Measurements from ENCODE around the gene CCNF.

CCNF gene

DNA sequence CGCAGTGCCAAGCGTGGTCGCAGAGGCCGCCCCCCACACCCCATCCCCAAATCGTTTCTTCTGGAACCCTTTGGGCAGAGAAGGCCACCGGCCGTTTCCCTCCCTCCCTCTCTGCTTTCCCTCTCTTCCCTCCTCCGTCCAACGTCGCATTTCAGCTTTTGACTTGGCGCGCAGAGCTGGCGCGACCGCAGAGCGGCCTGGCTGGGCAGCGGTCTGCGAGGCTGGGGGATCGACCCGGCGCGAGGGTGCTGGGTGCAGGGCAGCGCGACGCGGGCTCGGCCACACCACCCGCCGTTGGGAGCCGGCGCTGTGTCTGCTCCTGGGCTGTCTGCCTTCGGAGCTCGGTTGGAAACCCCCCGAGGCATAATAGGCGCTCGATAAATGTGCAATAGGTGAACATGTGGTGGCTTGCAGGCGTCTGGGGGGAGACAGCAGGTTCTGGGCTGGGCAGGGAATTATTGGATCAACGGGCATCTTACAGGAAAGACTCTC is 39.0 kb downstream of the CCNF start:
- no peak for DNase-seq (ENCODE audit: low read depth, low spot score)
- no peak overlapping the region for H3K4me3 ChIP-seq (ENCODE audit: low read length)

DNA sequence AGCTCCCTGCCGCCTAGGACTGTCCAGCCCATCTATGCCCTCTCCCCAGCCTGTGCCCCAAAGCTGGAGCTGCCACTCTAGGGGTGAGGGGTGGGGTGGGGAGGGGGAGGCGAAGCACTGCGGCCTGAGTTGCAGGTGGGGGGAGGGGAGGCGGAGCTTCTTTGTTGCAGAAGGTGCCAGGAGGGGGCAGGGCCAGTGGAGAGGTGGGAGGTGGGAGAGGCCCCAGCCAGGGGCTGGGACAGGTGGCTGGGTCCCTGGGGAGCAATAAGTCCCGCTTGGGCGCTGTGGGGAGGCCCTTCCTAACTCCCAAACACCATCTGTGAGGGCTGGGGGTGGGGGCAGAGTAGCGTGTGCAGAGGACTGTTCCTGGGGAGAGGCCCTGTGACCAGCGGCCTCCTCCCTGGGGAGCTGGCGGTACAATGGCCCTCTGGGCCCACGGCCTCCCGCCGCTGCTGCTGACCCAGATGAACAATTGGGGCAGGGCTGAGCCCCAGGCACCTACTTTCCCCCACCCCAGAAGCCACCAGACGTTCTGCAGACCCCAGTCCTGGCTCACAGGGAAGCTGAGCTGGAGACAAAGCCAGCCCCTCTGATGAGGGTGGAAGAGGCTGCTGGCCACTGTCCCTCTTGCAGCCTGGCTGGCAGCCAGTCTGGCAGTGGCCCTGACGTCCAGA is 39.6 kb downstream of the CCNF start:
- no peak for DNase-seq (ENCODE audit: low read depth, low spot score)
- no peak overlapping the region for H3K4me3 ChIP-seq (ENCODE audit: low read length)

DNA sequence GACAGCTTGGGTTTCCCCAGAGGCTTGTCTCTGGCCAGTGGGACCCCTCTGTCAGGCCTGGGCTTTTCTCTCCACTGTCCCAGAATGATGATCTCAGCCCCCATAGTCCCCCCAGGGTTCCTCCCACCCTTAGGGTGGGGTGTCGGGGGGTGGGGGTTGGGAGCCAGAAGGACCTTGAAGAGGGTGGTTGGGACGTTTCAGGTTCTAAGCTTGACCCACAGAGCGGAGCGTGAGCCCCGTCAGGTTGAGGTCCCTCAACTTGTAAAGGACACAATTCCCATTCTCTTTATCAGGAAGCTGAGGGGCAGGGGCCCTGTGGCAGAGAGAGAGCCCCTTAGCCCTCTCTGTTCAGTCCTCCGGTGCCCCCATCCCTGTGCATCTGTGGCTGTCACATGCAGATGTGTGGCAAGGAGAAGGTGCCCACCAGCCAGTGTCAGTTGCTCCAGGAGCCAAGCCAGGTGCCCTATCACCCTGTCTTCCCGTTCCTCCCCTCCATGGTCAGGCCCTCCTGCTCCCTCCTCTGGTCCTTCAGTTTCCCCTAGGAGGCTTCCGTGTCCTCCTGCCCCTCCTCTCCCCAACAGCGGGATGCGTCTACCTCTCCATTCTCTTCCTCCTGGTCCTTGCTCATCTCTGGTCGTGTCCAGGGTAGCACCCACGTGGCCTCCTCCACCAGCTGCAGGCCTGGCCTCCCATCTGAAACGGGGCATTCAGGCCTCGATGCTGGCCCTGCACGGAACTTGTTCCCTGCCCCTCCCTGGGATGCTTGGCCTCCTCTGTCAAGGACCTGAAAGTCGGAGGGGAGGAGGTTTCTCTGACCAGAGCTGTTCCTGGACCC is 40.4 kb downstream of the CCNF start:
- DNase-seq (ENCODE audit: low read depth, low spot score) = no peak
- H3K4me3 ChIP-seq (ENCODE audit: low read length) = no peak overlapping the region

DNA sequence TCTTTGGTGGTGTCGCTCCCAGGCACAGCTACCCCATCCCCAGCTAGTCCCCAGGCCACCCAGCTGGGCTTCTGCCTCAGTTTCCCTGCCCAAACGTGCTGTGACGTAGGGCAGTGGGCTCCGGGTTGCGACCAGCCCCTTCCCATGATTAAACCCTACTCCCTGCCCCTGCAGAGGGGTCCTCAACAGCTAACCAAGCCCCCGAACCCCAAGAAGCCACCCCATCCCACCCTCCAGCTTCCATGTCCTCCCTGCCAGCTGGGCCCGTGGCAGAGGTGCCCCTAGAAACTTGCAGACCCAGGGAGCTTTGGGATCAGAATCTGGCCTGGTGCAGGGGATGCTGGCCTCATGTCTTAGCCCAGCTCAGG is 41.0 kb downstream of the CCNF start:
- no peak overlapping the region for H3K4me3 ChIP-seq (ENCODE audit: low read length)
- DNase-seq (ENCODE audit: low read depth, low spot score) = no peak

DNA sequence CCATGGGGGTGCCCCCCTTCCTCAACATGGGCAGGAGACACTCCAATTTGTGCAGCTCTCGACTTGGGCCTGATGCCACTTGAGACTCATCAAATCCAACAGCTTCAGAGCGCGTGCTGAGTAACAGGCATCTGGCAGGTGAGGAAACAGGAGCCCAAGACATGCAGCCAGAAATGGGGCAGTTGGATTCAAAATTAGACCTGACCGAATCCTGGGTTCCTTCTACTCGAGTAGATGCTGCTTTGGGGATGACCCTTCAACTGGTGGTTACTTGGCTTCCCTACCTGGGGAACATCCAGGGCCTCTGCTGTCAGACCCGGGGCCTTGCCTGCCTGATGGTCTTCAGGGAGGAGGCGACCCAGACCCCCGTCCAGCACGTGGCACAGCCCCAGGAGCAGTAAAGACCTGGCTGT is 41.4 kb downstream of the CCNF start:
- H3K4me3 ChIP-seq (ENCODE audit: low read length) = no peak overlapping the region
- no peak for DNase-seq (ENCODE audit: low read depth, low spot score)

DNA sequence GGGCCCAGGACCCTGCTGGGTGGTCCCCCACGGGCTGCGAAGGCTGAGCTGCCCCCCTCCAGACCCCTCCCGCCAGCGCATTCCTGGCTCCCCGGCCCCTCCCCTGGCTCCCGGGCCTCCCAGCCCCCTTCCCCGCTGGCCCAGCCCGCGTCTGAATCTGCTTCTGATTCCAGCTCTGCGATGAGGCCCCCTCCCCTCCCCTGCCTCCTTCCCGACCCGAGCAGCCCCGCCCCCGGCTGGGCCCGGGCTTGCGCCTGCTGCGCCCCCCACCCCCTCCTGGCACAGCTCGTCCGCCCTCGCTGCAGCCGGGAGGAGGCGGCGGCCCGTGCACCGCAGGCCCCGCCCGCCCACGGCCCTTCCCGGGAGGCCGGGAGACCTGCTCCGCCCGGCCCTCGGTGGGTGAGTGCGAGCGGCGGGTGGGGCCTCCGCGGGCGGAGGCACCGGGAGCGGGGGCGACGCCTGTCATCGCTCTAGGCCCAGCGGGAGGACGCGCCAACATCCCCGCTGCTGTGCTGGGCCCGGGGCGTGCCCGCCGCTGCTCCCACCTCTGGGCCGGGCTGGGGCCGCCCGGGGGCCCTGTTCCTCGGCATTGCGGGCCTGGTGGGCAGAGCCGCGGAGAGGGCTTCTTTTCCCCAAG is 41.9 kb downstream of the CCNF start, which contains the start of gene NTN3:
Gene NTN3, plus strand, starts transcription at position 282 of the 637 bp plus-strand sequence. CDS start 405 bp downstream, outside the sequence.
- DNase-seq (ENCODE audit: low read depth, low spot score) = no peak
- H3K4me3 ChIP-seq (ENCODE audit: low read length) = no peak within 1 kb of the TSS

DNA sequence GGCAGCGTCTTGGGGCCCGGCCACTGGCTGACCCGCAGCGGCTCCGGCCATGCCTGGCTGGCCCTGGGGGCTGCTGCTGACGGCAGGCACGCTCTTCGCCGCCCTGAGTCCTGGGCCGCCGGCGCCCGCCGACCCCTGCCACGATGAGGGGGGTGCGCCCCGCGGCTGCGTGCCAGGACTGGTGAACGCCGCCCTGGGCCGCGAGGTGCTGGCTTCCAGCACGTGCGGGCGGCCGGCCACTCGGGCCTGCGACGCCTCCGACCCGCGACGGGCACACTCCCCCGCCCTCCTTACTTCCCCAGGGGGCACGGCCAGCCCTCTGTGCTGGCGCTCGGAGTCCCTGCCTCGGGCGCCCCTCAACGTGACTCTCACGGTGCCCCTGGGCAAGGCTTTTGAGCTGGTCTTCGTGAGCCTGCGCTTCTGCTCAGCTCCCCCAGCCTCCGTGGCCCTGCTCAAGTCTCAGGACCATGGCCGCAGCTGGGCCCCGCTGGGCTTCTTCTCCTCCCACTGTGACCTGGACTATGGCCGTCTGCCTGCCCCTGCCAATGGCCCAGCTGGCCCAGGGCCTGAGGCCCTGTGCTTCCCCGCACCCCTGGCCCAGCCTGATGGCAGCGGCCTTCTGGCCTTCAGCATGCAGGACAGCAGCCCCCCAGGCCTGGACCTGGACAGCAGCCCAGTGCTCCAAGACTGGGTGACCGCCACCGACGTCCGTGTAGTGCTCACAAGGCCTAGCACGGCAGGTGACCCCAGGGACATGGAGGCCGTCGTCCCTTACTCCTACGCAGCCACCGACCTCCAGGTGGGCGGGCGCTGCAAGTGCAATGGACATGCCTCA is 42.6 kb downstream of the CCNF start:
- DNase-seq (ENCODE audit: low read depth, low spot score) = no peak
- no peak overlapping the region for H3K4me3 ChIP-seq (ENCODE audit: low read length)

DNA sequence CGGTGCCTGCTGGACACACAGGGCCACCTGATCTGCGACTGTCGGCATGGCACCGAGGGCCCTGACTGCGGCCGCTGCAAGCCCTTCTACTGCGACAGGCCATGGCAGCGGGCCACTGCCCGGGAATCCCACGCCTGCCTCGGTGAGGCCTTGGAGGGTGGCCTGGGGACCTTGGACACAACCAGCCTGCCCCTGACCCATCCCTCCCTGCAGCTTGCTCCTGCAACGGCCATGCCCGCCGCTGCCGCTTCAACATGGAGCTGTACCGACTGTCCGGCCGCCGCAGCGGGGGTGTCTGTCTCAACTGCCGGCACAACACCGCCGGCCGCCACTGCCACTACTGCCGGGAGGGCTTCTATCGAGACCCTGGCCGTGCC is 43.2 kb downstream of the CCNF start:
- DNase-seq (ENCODE audit: low read depth, low spot score) = no peak
- H3K4me3 ChIP-seq (ENCODE audit: low read length) = no peak overlapping the region

DNA sequence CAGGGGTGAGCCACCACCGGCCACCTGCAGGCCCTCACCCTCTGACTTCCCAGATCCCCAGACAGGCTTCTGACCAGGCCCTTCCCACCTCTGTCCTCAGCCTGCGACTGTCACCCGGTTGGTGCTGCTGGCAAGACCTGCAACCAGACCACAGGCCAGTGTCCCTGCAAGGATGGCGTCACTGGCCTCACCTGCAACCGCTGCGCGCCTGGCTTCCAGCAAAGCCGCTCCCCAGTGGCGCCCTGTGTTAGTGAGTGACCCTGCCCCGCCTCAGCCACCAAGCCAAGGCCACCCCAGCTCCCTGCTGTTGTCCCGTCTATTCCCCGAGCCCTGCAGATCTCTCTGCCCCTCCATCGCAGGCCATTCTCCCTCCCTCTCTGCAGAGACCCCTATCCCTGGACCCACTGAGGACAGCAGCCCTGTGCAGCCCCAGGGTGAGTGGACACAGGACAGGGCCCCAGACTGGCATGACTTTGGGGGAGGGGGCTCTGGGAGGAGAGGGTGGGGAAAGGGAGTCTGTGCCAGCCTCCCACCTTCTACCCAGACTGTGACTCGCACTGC is 43.7 kb downstream of the CCNF start:
- DNase-seq (ENCODE audit: low read depth, low spot score) = no peak
- H3K4me3 ChIP-seq (ENCODE audit: low read length) = no peak overlapping the region

DNA sequence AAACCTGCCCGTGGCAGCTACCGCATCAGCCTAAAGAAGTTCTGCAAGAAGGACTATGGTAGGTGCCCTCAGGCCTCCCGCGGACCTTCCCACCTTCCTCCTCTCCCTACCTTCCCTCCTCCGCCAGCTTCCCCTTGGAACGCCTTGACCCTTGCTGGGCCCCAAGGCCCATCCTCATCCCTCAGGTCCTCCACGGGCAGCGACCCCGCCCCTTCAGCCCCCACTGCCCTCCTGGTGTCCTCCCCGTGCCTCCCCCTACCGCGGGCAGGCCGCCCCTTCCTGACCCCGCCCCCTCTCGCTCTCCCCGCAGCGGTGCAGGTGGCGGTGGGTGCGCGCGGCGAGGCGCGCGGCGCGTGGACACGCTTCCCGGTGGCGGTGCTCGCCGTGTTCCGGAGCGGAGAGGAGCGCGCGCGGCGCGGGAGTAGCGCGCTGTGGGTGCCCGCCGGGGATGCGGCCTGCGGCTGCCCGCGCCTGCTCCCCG is 44.2 kb downstream of the CCNF start:
- DNase-seq (ENCODE audit: low read depth, low spot score) = no peak
- peak overlapping the region; percentile 21 for H3K4me3 ChIP-seq (ENCODE audit: low read length)

DNA sequence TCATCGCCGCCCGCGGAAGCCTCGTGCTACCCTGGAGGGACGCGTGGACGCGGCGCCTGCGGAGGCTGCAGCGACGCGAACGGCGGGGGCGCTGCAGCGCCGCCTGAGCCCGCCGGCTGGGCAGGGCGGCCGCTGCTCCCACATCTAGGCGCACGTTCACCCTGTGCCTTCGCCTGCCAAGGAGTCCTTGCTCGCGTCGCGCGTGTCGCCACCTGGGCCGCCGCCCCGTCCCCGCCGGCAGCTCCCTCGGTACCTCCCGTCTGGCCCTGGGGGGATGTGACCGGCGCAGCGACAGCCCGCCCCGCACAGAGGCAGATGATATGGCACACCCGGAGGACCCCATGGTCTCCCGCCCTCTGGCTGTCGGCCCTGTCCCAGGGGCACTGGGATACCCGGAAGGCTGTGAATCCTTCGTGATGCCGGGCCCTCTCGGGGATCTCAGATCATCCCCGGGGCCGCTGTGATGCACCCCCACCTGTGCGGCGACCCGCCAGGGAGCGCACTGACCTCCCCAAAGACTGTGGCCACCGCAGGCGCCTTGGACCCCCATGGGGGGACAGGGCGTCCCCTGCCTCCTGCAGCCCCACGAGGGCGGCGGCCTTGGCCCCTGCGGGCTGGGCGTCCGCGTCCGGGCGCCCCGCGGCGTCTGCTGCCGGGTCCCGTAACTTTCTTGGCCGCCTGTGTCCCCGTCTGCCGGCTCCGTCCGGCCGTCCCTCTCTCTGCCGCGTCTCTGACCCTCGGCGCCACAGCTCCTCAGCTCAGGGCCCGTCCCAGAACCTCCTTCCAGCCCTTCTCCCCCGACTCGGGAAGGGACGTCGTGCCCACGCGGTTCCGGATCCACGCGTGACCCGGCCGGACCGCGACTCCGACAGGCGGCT is 45.0 kb downstream of the CCNF start:
- peak overlapping the region; percentile 71 for H3K4me3 ChIP-seq (ENCODE audit: low read length)
- no peak for DNase-seq (ENCODE audit: low read depth, low spot score)

DNA sequence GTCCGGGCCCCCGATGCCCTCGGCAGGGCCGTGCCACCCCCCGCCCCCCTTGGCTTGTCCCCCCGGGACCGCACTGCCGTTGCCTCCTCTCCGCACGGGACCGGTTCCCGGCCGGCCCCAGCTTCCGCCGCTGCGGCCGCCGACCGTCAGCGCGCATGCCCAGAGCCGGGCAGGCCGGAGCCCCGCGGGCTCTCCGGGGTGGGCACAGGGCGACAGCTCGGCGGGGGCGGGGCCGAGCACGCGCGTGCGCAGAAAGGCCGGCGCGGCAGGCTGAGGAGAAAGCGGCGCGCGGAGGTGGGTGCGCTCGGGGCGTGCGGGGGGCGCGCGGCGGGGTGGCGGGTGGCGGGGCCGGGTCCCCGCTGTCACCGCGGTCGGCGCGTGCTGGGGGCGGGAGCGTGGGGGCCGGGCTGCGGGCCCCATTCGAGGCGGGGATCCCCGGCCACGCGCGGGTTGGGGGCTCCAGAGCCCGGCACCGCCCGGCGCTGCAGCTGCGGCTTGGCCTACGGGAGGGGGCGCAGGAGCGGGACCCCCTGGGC is 45.7 kb downstream of the CCNF start, which contains the start of gene TBC1D24:
Gene TBC1D24, plus strand, starts transcription at position 251 of the 536 bp plus-strand sequence. CDS start 21,022 bp downstream, outside the sequence.
- peak; percentile 51 for DNase-seq (ENCODE audit: low read depth, low spot score)
- peak within 1 kb of the TSS; percentile 71 for H3K4me3 ChIP-seq (ENCODE audit: low read length)

DNA sequence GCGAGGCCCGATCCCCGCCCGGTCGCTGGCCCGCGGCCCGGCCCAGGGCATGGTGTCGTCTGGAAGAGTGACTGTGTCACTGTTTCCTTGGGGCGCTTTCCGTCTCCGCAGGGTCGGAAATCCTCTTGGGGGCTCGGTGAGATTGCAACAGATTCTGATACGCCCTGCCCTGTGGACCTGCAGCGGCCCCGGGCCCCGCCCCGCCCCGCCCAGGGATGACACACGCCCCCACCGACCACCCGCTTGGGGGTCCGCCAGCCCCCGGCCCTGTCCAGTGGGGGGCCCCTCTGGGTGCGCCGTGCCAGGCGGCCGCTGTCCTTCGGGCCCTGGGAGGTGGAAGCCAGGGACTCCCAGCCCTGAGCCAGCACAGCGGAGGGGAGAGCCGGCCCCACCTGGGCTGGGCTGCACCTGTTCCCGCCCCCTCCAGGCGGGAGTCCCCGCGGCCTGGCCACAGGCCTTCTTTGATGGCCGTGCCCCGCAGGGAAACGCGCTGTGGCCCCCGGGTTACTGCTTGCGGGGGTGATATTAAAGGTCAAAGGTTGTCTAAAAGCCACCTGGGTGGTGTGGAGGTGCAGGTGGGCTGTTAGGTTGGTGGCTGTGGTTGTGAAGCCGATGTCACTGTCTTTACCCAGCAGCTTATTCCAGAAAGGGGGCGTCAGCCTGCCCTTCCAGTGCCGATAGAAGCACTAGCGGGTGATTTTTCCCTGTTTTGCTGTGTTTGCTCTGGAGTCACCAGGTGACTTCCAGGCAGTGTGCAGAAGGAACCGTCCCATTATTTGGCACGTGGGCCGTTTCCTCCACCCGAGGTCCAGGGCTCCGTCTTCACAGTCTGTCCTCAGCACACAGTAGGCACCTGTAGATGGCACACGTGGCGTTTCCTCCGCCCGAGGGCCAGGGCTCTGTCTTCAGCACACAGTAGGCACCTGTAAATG is 46.4 kb downstream of the CCNF start:
- no peak for DNase-seq (ENCODE audit: low read depth, low spot score)
- H3K4me3 ChIP-seq (ENCODE audit: low read length) = peak overlapping the region; percentile 56

DNA sequence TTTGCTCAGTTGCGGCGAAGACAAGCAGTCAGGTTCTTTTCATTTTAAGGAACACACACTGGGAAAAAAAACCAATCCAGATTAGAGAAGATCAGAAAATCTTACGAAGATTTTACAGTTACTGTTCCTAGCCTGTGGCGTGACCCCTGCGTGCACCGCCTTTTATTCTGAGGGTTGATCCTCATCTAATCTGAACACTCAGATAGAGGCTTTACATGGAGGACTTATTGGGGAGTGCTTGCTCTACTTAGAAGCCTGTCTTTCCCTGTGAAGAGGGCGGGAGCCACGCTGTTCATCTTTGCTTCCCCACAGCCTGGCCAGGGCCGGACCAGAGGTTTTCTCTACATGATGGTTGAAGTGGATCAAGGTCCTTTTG is 47.1 kb downstream of the CCNF start:
- DNase-seq (ENCODE audit: low read depth, low spot score) = no peak
- H3K4me3 ChIP-seq (ENCODE audit: low read length) = no peak overlapping the region

DNA sequence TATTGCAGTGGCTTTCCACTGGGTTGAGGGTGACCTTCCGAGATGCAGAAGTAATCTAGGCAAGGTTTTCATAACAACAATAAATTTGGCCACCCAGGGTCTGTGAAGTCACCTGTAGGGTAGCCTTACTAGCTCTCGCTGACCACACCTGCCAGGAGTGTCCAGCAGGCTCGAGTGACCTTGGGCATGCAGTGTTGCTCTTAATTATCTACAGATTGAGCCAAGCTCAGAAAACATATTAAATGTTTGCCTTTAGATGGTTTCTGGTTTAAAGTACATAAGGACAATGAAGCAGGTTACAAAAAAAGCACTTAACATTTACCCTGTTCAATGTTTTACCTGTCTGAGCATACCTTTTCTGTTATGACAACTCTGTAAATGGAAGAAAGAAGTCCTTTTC is 47.5 kb downstream of the CCNF start:
- no peak overlapping the region for H3K4me3 ChIP-seq (ENCODE audit: low read length)
- DNase-seq (ENCODE audit: low read depth, low spot score) = no peak

DNA sequence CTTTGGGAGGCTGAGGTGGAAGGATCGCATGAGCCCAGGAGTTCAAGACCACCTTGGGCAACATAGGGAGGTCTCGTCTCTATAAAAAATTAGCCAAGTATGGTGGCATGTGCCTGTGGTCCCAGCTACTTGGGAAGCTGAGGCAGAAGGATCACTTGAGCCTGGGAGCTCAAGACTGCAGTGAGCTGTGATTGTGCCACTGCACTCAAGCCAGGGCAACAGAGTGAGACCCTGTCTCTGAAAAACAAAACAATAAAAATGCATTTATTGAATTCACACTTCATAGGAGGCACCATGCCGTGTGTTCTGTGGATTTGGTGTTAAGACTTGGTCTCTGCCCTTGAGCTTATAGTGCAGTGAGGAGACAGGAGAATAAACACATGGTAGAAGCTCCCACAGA is 48.1 kb downstream of the CCNF start:
- DNase-seq (ENCODE audit: low read depth, low spot score) = no peak
- H3K4me3 ChIP-seq (ENCODE audit: low read length) = no peak overlapping the region

DNA sequence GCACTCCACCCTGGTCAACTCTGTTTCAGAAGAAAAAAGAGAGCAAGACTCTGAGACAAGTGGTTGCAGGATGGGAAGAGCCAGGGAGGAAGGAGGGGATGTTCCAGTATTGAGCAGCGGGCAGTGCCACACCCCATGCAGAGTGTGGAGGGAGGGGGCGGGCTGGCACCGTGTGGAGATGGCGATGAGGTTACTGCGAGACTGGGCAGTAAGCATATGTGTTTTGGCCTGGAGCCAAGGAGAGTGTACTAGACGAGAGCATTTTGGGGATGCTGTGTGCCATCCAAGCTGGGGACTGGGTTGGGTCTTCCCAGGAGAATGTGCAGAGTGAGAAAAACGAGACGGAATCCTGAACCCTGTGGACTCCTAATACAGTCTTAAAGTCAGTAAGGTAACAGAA is 49.0 kb downstream of the CCNF start:
- no peak overlapping the region for H3K4me3 ChIP-seq (ENCODE audit: low read length)
- no peak for DNase-seq (ENCODE audit: low read depth, low spot score)

All from Jurkat, Clone E6-1 (cell line).